HepG2 (cell line): ENCODE measurements around the gene BMF. TPM values are rescaled to one million over a fixed set of nuclear protein-coding genes. Genes with fewer than 3 reads are reported as not detected.
A peak's percentile ranks its signal among the peaks of the same experiment; 100 is the strongest.

ENCODE experiments used
- CAMTA2 ChIP-seq: sonication (generic); formaldehyde crosslinking; IDR thresholded peaks from 2 replicates; pipeline ENCODE4 v1.4.0; 2020; ENCODE audit warnings: mild to moderate bottlenecking, missing genetic modification reagents, borderline replicate concordance
- GZF1 ChIP-seq: sonication (generic); formaldehyde crosslinking; IDR thresholded peaks from 2 replicates; pipeline ENCODE4 v1.5.1; 2020; ENCODE audit warnings: mild to moderate bottlenecking, missing genetic modification reagents
- KDM5A ChIP-seq: fragments of 200-600 bp; sonication (generic); IDR thresholded peaks from 2 replicates; pipeline ENCODE4 v1.7.0; 2018; ENCODE audit warnings: antibody characterized with exemption, mild to moderate bottlenecking, low read length, borderline replicate concordance
- MAZ ChIP-seq, 2 experiments: sonication (generic) in 1 of 2; formaldehyde crosslinking in 1 of 2; IDR thresholded peaks; 2 replicates each; pipeline versions ENCODE4 v1.5.0 to v1.6.1; 2012 to 2020; ENCODE audit warnings: low read depth in 2 of 2, mild to moderate bottlenecking in 2 of 2, borderline replicate concordance in 1 of 2, improper control_type of control experiment in 1 of 2, low read length in 1 of 2, missing genetic modification reagents in 1 of 2, moderate library complexity in 1 of 2
- MIER3 ChIP-seq: IDR thresholded peaks from 2 replicates; pipeline ENCODE4 v1.6.1; 2016; ENCODE audit warnings: missing compliant biosample characterization, borderline replicate concordance
- NFYB ChIP-seq: sonication (generic); formaldehyde crosslinking; IDR thresholded peaks from 2 replicates; pipeline ENCODE4 v1.4.0; 2020; ENCODE audit warnings: missing genetic modification reagents
- PAX8 ChIP-seq: sonication (generic); formaldehyde crosslinking; IDR thresholded peaks from 2 replicates; pipeline ENCODE4 v1.8.0; 2022; ENCODE audit warnings: mild to moderate bottlenecking, missing genetic modification reagents, borderline replicate concordance
- PHF20 ChIP-seq: sonication (generic); formaldehyde crosslinking; IDR thresholded peaks from 2 replicates; pipeline ENCODE4 v1.5.0; 2020; ENCODE audit warnings: mild to moderate bottlenecking, missing genetic modification reagents
- SP4 ChIP-seq: sonication (generic); formaldehyde crosslinking; IDR thresholded peaks from 2 replicates; pipeline ENCODE4 v1.8.1; 2023; ENCODE audit warnings: mild to moderate bottlenecking, missing genetic modification reagents
- SP5 ChIP-seq: IDR thresholded peaks from 2 replicates; pipeline ENCODE4 v1.6.1; 2016; ENCODE audit warnings: low read depth, borderline replicate concordance
- STAG1 ChIP-seq: sonication (generic); formaldehyde crosslinking; IDR thresholded peaks from 2 replicates; pipeline ENCODE4 v1.4.0; 2020; ENCODE audit warnings: missing genetic modification reagents
- TGIF2 ChIP-seq: IDR thresholded peaks from 2 replicates; pipeline ENCODE4 v1.6.1; 2016; ENCODE audit warnings: control low read depth, missing compliant biosample characterization
- ZBTB26 ChIP-seq: IDR thresholded peaks from 2 replicates; pipeline ENCODE4 v1.6.1; 2016; ENCODE audit warnings: missing compliant biosample characterization, missing genetic modification reagents, borderline replicate concordance
- ZNF24 ChIP-seq: fragments of 450-650 bp; IDR thresholded peaks from 2 replicates; pipeline ENCODE4 v1.6.1; 2017; ENCODE audit warnings: antibody characterized with exemption, mild to moderate bottlenecking
- ZNF362 ChIP-seq: sonication (generic); formaldehyde crosslinking; IDR thresholded peaks from 2 replicates; pipeline ENCODE4 v1.4.0; 2020; ENCODE audit warnings: missing genetic modification reagents, mild to moderate bottlenecking, borderline replicate concordance
- ZNF598 ChIP-seq: sonication (generic); formaldehyde crosslinking; IDR thresholded peaks from 2 replicates; pipeline ENCODE4 v1.5.1; 2020; ENCODE audit warnings: mild to moderate bottlenecking, missing genetic modification reagents, borderline replicate concordance
- ZNF609 ChIP-seq: sonication (generic); formaldehyde crosslinking; IDR thresholded peaks from 2 replicates; pipeline ENCODE4 v1.4.0; 2020; ENCODE audit warnings: mild to moderate bottlenecking, missing genetic modification reagents, borderline replicate concordance
- ZNF644 ChIP-seq: IDR thresholded peaks from 2 replicates; pipeline ENCODE4 v1.6.1; 2016; ENCODE audit warnings: low read depth
- polyA plus RNA-seq, 8 experiments: library from polyadenylated mRNA; depleted of rRNA in 3 of 8; stranded (reverse) in 7 of 8; unstranded in 1 of 8; fragments of >200 nt; fragmentation: Illumina TruSeq in 4 of 8; extraction: Trizol in 4 of 8; gene quantifications; 2 replicates each; pipeline versions ENCODE4 v1.2.1 to v1.2.3, GENCODE V29; 2011 to 2016; ENCODE audit warnings: low read depth in 4 of 8, missing spikeins in 1 of 8, mixed read lengths in 1 of 8; ENCODE audit not compliant: insufficient read depth in 1 of 8
- total RNA-seq, 5 experiments: library from RNA; depleted of rRNA; stranded (reverse); fragments of >200 nt; fragmentation: Illumina TruSeq; extraction: Trizol; gene quantifications; 2 replicates each; pipeline ENCODE4 v1.2.3, GENCODE V29; 2016; ENCODE audit warnings: low read depth in 1 of 5

Gene BMF
- total and polyA plus RNA-seq, 2 of the 13 experiments (the other 11 are each of a cell fraction or from before 2014, with no cell fraction given): 8.7 to 15.9 TPM

- TF ChIP-seq MIER3 (CRISPR knock-in tag) (peak; percentile 83; the same call in 1 of the 2 replicates), ZNF644 (0 out of 2 replicates have a peak, but pooled peaks have one; percentile 8), SP4 (CRISPR knock-in tag) (peak; percentile 88), NFYB (CRISPR knock-in tag) (peak; percentile 85), GZF1 (CRISPR knock-in tag) (no peak; the same call in 1 of the 2 replicates), CAMTA2 (CRISPR knock-in tag) (no peak), KDM5A (peak; percentile 56; the same call in 1 of the 2 replicates), ZNF362 (CRISPR knock-in tag) (peak; percentile 89; the same call in 1 of the 2 replicates), TGIF2 (CRISPR knock-in tag) (peak; percentile 55; the same call in 1 of the 2 replicates), ZNF598 (CRISPR knock-in tag) (peak; percentile 34; the same call in 1 of the 2 replicates), ZNF609 (CRISPR knock-in tag) (peak; percentile 52; the same call in 1 of the 2 replicates), SP5 (CRISPR knock-in tag) (peak; percentile 24; the same call in 1 of the 2 replicates), PAX8 (CRISPR knock-in tag) (0 out of 2 replicates have a peak, but pooled peaks have one; percentile 36), PHF20 (CRISPR knock-in tag) (no peak), STAG1 (CRISPR knock-in tag) (peak; percentile 52), MAZ (IDR thresholded peaks at IDR 0.05; ENCODE audit: borderline replicate concordance, low read depth, low read length) (peak; percentile 15; the same call in 1 of the 2 replicates), MAZ (CRISPR knock-in tag; IDR thresholded peaks at IDR 0.05; ENCODE audit: low read depth) (peak; percentile 86), ZNF24 (no peak), ZBTB26 (peak; percentile 54; the same call in 1 of the 2 replicates)
Measured at GRCh38 chr15:40108855-40109735, at the start of gene BMF (continued).
